ENCODE results near the gene SP6.

Gene SP6

GRCh38 chr17:47850692-47851573 lies at the start of gene SP6:
SP6 (minus strand) TSS chr17:47851163; CDS start chr17:47848429, 2,734 bp downstream.
- peak; percentile 50 for TF ChIP-seq CTCF (IDR thresholded peaks at IDR 0.05; ENCODE audit: control insufficient read depth, extremely low read depth, insufficient read depth)
- peak within 1 kb of the TSS; percentile 58 for H3K4me3 ChIP-seq (ENCODE audit: low read depth, low read length)
- peak; percentile 46 for DNase-seq (ENCODE audit: low read depth)

- no peak overlapping the region for H3K4me3 ChIP-seq (ENCODE audit: low read depth, low read length)
- no peak for DNase-seq (ENCODE audit: low read depth)
- TF ChIP-seq CTCF (IDR thresholded peaks at IDR 0.05; ENCODE audit: control insufficient read depth, extremely low read depth, insufficient read depth) = no peak
Observed at GRCh38 chr17:47899643-47900042, 48.7 kb upstream of the SP6 start.

GRCh38 chr17:47898241-47898640 lies 47.3 kb upstream of the SP6 start:
- DNase-seq (ENCODE audit: low read depth) = no peak
- TF ChIP-seq CTCF (IDR thresholded peaks at IDR 0.05; ENCODE audit: control insufficient read depth, extremely low read depth, insufficient read depth) = no peak

GRCh38 chr17:47897561-47897960 lies 46.6 kb upstream of the SP6 start:
- no peak for TF ChIP-seq CTCF (IDR thresholded peaks at IDR 0.05; ENCODE audit: control insufficient read depth, extremely low read depth, insufficient read depth)
- no peak for DNase-seq (ENCODE audit: low read depth)
- H3K4me3 ChIP-seq (ENCODE audit: low read depth, low read length) = peak overlapping the region; percentile 81

More at GRCh38 chr17:47898241-47898640, 47.3 kb upstream of the SP6 start:
- H3K4me3 ChIP-seq (ENCODE audit: low read depth, low read length) = no peak overlapping the region

- peak overlapping the region; percentile 81 for H3K4me3 ChIP-seq (ENCODE audit: low read depth, low read length)
- TF ChIP-seq CTCF (IDR thresholded peaks at IDR 0.05; ENCODE audit: control insufficient read depth, extremely low read depth, insufficient read depth) = no peak
- DNase-seq (ENCODE audit: low read depth) = no peak
Observed at GRCh38 chr17:47896672-47897490, 45.9 kb upstream of the SP6 start.

GRCh38 chr17:47895856-47896671 lies 45.1 kb upstream of the SP6 start, which contains the start of gene SP2:
SP2 (plus strand) TSS chr17:47896236; CDS start chr17:47896287, 51 bp downstream.
- TF ChIP-seq CTCF (IDR thresholded peaks at IDR 0.05; ENCODE audit: control insufficient read depth, extremely low read depth, insufficient read depth) = no peak
- peak; percentile 100 for DNase-seq (ENCODE audit: low read depth)
- peak within 1 kb of the TSS; percentile 81 for H3K4me3 ChIP-seq (ENCODE audit: low read depth, low read length)

All from LNCaP clone FGC (cell line).